Left lung (tissue), 10 donors: ENCODE measurements around the gene RCOR3. TPM values are rescaled to one million over a fixed set of nuclear protein-coding genes. Genes with fewer than 3 reads are reported as not detected.

Source experiments
- ATAC-seq: fragments of 200-7000 bp; cut with Tn5 transposase; one replicate; pipeline ENCODE4 v1.9.1; 2020; ENCODE audit warnings: moderate library complexity
- DNase-seq, 4 donors: peaks; one replicate each; pipeline ENCODE4 v3.0.0-alpha.2; 2013 to 2020
- H3K27ac ChIP-seq, 2 donors: fragments of 200-600 bp; sonication (generic) in 1 of 2; one replicate each; pipeline versions ENCODE4 v1.5.0 to v1.8.0; 2020 to 2021
- H3K27me3 ChIP-seq, 2 donors: fragments of 200-600 bp; sonication (generic) in 1 of 2; one replicate each; pipeline versions ENCODE4 v1.5.0 to v1.8.0; 2020 to 2021
- H3K36me3 ChIP-seq, 2 donors: fragments of 200-600 bp; sonication (generic) in 1 of 2; one replicate each; pipeline versions ENCODE4 v1.5.0 to v1.8.0; 2020 to 2021
- H3K4me1 ChIP-seq, 2 donors: fragments of 200-600 bp; one replicate each; pipeline ENCODE4 v1.8.0; 2021
- H3K4me3 ChIP-seq, 2 donors: fragments of 200-600 bp; sonication (generic) in 1 of 2; one replicate each; pipeline versions ENCODE4 v1.5.0 to v1.8.0; 2020 to 2021; ENCODE audit warnings: mild to moderate bottlenecking in 1 of 2
- H3K9me3 ChIP-seq, 2 donors: fragments of 200-600 bp; sonication (generic) in 1 of 2; one replicate each; pipeline versions ENCODE4 v1.5.0 to v1.8.0; 2020 to 2021
- intact Hi-C, 2 donors: fragments of 100-400 bp; cut with DNase I; formaldehyde crosslinking; loops; one replicate each; pipeline versions ENCODE4 v1.11.2 to v1.14.2; 2022
- polyA plus RNA-seq, 6 donors: library from polyadenylated mRNA; unstranded; fragments of 120-200 nt; gene quantifications; one replicate each; pipeline ENCODE4 v1.2.1, GENCODE V29; 2013; ENCODE audit not compliant: insufficient read length in 6 of 6
- total RNA-seq, 2 donors: library from RNA; stranded (reverse); fragmentation: NEBNext Ultra II Directional; extraction: Animal tissue kit (Norgen Biotek cat#: 25700); gene quantifications; one replicate each; pipeline ENCODE4 v1.2.1, GENCODE V29; 2021
- TF ChIP-seq, protein P1 (sequence below), 2 donors: fragments of 200-600 bp; sonication (generic) in 1 of 2; IDR thresholded peaks; one replicate each; pipeline versions ENCODE4 v1.5.0 to v1.8.0; 2021; ENCODE audit warnings: antibody characterized with exemption in 2 of 2
- donor health status: DM: no; HTN: yes; CAD: no.
- donor health status: DM: no; HTN: no; CAD: no.

Gene RCOR3
- total and polyA plus RNA-seq, 8 donors, result 44.5 to 113 (median 95.0) TPM

DNA sequence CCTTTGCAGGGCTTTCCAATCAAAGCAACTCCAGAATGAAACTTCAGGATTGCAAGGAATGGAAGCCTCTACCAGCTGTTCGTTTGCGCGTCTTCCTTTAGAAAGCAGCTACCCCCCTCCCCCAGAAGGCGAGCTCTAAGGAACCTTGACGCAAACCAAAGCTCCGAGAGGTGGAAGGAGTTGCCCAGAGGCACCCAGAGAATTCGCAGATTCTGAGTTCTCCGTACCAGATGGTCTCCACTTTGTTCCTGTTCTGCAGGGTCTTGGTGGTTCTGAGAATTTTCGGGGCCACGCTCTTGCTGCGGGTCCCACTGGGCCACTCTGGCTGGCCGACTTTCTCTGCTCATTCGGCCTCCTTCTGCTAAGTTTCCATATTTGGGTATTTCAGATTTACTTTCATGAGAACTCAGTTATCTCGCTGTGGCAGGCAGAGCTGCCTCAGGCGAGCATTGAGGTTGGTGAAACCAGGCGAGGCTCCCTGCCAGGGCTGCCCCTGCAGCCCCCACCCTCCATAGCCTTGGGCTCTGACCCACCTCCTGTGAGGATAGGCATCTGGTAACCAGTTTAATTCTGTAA is 68.3 kb downstream of the RCOR3 start:
- Histone ChIP-seq H3K4me3 (peak overlapping the region; percentile 64 to 69), H3K27ac (peak overlapping the region; percentile 71 to 81), H3K36me3 (no peaks in the 10 kb centered on the region), H3K27me3 (peaks cover 0 to 9% of the 10 kb centered on the region in 2 donors), H3K9me3 (no peaks in the 10 kb centered on the region), H3K4me1 (peaks cover 4 to 17% of the 10 kb centered on the region in 2 donors)
- ATAC-seq (peak; percentile 52), DNase-seq (peak in 2 of 4 donors; percentile 48 to 53)
- TF ChIP-seq, protein P1, sequence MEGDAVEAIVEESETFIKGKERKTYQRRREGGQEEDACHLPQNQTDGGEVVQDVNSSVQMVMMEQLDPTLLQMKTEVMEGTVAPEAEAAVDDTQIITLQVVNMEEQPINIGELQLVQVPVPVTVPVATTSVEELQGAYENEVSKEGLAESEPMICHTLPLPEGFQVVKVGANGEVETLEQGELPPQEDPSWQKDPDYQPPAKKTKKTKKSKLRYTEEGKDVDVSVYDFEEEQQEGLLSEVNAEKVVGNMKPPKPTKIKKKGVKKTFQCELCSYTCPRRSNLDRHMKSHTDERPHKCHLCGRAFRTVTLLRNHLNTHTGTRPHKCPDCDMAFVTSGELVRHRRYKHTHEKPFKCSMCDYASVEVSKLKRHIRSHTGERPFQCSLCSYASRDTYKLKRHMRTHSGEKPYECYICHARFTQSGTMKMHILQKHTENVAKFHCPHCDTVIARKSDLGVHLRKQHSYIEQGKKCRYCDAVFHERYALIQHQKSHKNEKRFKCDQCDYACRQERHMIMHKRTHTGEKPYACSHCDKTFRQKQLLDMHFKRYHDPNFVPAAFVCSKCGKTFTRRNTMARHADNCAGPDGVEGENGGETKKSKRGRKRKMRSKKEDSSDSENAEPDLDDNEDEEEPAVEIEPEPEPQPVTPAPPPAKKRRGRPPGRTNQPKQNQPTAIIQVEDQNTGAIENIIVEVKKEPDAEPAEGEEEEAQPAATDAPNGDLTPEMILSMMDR (IDR thresholded peaks at IDR 0.05), result no peak
- intact Hi-C loops, result loop anchor here in 1 of 2 donors (10.0 kb wide), 2 partner anchors 147 to 187 kb away; no protein-coding TSS in a partner anchor

DNA sequence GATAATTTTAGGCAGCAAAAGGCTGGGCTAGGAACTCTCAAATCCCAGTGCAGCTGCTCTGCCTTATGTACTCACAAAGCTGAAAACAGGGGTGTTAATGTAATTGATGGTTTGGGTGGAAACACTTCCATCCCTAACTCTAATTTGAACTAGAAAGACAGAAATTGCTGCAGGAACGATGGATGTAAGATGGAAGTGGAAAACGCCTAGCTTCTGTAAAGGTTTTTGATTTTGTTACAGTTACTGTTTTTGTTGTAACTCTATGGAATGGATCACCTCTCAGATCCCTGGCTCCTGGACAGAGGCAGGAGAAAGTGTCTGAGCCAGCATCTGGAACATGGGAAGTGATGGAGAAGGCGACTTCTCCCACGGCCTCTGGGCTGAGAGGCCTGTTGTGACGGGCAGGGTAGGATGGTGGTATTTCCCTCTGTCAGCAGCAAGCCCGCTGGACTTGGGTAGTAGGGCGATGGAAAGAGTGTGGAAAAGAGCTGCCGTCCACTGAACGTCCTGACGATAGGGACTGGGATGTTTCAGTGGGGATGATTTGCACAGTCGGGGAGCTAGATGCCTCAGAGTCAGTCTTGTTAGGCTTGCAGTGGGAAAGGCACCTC is 69.0 kb downstream of the RCOR3 start:
- Histone ChIP-seq H3K36me3 (no peaks in the 10 kb centered on the region), H3K27me3 (peaks cover 0 to 9% of the 10 kb centered on the region in 2 donors), H3K4me1 (peaks cover 4 to 17% of the 10 kb centered on the region in 2 donors), H3K9me3 (no peaks in the 10 kb centered on the region), H3K27ac (no peak overlapping the region), H3K4me3 (peak overlapping the region in 1 of 2 donors; percentile 69)
- DNase-seq, result no peak
- TF ChIP-seq, protein P1 (IDR thresholded peaks at IDR 0.05), result no peak
- intact Hi-C loops, result loop anchor here in 1 of 2 donors (10.0 kb wide), 2 partner anchors 147 to 187 kb away; no protein-coding TSS in a partner anchor
- no peak for ATAC-seq

DNA sequence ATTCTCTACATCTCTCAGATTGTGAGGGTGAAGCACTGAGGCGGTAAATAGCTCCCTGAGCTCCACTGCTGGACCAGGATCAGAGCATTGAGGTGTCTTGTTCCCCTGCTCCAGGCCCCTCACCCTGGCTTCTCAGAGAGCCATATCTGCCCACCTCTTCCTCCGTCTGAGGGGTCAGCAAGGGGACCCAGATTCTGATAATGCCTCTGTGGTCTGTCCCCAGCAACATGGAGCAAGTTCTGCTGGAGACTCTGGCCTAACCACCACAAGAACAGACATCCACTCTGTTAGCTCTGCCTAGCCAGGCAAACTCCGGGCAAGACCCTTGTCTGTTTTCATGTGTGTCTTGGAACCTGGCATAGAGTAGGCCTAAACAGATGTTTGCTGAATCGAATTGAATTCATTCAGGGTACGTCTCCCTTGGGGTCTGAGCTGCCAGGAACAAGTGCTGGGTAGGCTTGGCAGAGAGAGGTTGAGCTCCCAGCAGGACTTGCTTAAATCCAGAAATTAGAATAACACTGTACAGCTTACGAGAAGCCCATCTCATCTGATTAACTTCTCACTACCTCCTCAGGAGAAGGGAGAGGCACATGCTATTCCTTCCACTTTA is 69.8 kb downstream of the RCOR3 start:
- peaks cover 4 to 17% of the 10 kb centered on the region in 2 donors for H3K4me1 ChIP-seq
- H3K27ac ChIP-seq, result no peak overlapping the region
- TF ChIP-seq, protein P1 (IDR thresholded peaks at IDR 0.05), result no peak
- intact Hi-C loops, result loop anchor here in 1 of 2 donors (10.0 kb wide), 2 partner anchors 146 to 186 kb away; no protein-coding TSS in a partner anchor
- no peak for DNase-seq
- H3K4me3 ChIP-seq, result no peak overlapping the region
- ATAC-seq, result no peak
- peaks cover 0 to 9% of the 10 kb centered on the region in 2 donors for H3K27me3 ChIP-seq
- H3K9me3 ChIP-seq, result no peaks in the 10 kb centered on the region
- no peaks in the 10 kb centered on the region for H3K36me3 ChIP-seq

DNA sequence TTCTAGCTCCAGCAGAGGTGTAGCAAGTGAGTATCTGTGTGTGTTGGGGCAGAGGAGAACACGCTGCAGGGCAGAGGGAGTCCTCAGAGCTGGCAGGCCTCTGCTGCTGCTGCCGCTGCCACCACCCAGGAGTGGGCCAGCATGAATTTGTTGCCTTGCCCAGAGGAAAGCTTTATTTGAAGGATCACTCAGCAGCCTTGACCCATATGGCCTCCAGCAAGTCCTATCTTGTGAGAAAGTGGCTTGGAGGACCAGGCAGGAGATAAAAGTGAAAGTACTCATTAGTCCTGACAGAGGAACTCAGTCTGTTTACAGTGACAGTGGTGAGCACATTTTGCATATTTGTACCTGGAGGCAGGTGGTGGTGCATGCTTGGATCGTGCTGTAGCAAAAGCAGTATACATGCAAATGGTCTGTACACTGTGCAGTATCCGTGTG is 70.6 kb downstream of the RCOR3 start:
- intact Hi-C loops, result loop anchor here in 1 of 2 donors (10.0 kb wide), 2 partner anchors 145 to 185 kb away; no protein-coding TSS in a partner anchor

More for the DNA sequence above, 70.6 kb downstream of the RCOR3 start:
- H3K36me3 ChIP-seq, result no peaks in the 10 kb centered on the region
- H3K4me1 ChIP-seq, result peaks cover 4 to 17% of the 10 kb centered on the region in 2 donors
- ATAC-seq (no peak), DNase-seq (no peak)
- H3K9me3 ChIP-seq, result no peaks in the 10 kb centered on the region
- no peak overlapping the region for H3K27ac ChIP-seq
- TF ChIP-seq, protein P1 (IDR thresholded peaks at IDR 0.05), result no peak
- H3K27me3 ChIP-seq, result peaks cover 0 to 9% of the 10 kb centered on the region in 2 donors
- H3K4me3 ChIP-seq, result no peak overlapping the region
